ENCODE measurements around the gene CARS1. TPM values are rescaled to one million over a fixed set of nuclear protein-coding genes. Genes with fewer than 3 reads are reported as not detected.

Gene CARS1
- total and polyA plus RNA-seq, 2 donors = 19.1 to 30.3 TPM

GRCh38 chr11:2994336-2994730 lies 62.9 kb downstream of the CARS1 start:
- H3K27ac ChIP-seq (ENCODE audit: low read depth in 1 of 2, low read length in 1 of 2) = no peak overlapping the region
- no peak overlapping the region for H3K4me3 ChIP-seq (ENCODE audit: low read length in 2 of 2)
- no peaks in the 10 kb centered on the region for H3K9me3 ChIP-seq (ENCODE audit: control insufficient read depth in 2 of 2, insufficient read depth in 1 of 2, low read length in 1 of 2)
- no peaks in the 10 kb centered on the region for H3K27me3 ChIP-seq (ENCODE audit: control insufficient read depth in 2 of 2, insufficient read depth in 1 of 2, low read length in 1 of 2)
- WGBS = 96% methylated on average over 4 of the region's 4 CpGs
- peaks cover 0 to under 1% of the 10 kb centered on the region in 2 donors for H3K36me3 ChIP-seq (ENCODE audit: control insufficient read depth in 2 of 2, insufficient read depth in 2 of 2, low read length in 1 of 2)
- H3K4me1 ChIP-seq (ENCODE audit: control insufficient read depth in 2 of 2, insufficient read depth in 2 of 2, low read length in 2 of 2) = peaks cover 3 to 11% of the 10 kb centered on the region in 2 donors
- DNase-seq (ENCODE audit: low read depth in 6 of 9, low spot score in 9 of 9) = no peak

- Histone ChIP-seq H3K27me3 (ENCODE audit: control insufficient read depth in 2 of 2, insufficient read depth in 1 of 2, low read length in 1 of 2) (no peaks in the 10 kb centered on the region), H3K4me3 (ENCODE audit: low read length in 2 of 2) (peak overlapping the region; percentile 67 to 78), H3K27ac (ENCODE audit: low read depth in 1 of 2, low read length in 1 of 2) (no peak overlapping the region), H3K36me3 (ENCODE audit: control insufficient read depth in 2 of 2, insufficient read depth in 2 of 2, low read length in 1 of 2) (no peaks in the 10 kb centered on the region), H3K9me3 (ENCODE audit: control insufficient read depth in 2 of 2, insufficient read depth in 1 of 2, low read length in 1 of 2) (no peaks in the 10 kb centered on the region), H3K4me1 (ENCODE audit: control insufficient read depth in 2 of 2, insufficient read depth in 2 of 2, low read length in 2 of 2) (peaks cover 7 to 21% of the 10 kb centered on the region in 2 donors)
- DNase-seq (ENCODE audit: low read depth in 6 of 9, low spot score in 9 of 9) = no peak
- 42% methylated on average over 7 of the region's 7 CpGs for WGBS
These were observed 64.3 kb downstream of the CARS1 start for GRCh38 chr11:2992997-2993325.

GRCh38 chr11:2992234-2992996 lies 64.8 kb downstream of the CARS1 start, which contains the start of gene NAP1L4:
Gene NAP1L4 (minus strand): TSS chr11:2992329. CDS start chr11:2979220, 13,109 bp downstream.
- DNase-seq (ENCODE audit: low read depth in 6 of 9, low spot score in 9 of 9) = peak; percentile 94 to 99 (median 96)
- H3K27ac ChIP-seq (ENCODE audit: low read depth in 1 of 2, low read length in 1 of 2) = peak within 1 kb of the TSS; percentile 83 to 97
- H3K9me3 ChIP-seq (ENCODE audit: control insufficient read depth in 2 of 2, insufficient read depth in 1 of 2, low read length in 1 of 2) = no peaks in the 10 kb centered on the region
- H3K27me3 ChIP-seq (ENCODE audit: control insufficient read depth in 2 of 2, insufficient read depth in 1 of 2, low read length in 1 of 2) = no peaks in the 10 kb centered on the region
- peak within 1 kb of the TSS; percentile 78 to 90 for H3K4me3 ChIP-seq (ENCODE audit: low read length in 2 of 2)
- H3K36me3 ChIP-seq (ENCODE audit: control insufficient read depth in 2 of 2, insufficient read depth in 2 of 2, low read length in 1 of 2) = no peaks in the 10 kb centered on the region
- H3K4me1 ChIP-seq (ENCODE audit: control insufficient read depth in 2 of 2, insufficient read depth in 2 of 2, low read length in 2 of 2) = peaks cover 7 to 26% of the 10 kb centered on the region in 2 donors
- under 1% methylated on average over 77 of the region's 77 CpGs for WGBS

DNA sequence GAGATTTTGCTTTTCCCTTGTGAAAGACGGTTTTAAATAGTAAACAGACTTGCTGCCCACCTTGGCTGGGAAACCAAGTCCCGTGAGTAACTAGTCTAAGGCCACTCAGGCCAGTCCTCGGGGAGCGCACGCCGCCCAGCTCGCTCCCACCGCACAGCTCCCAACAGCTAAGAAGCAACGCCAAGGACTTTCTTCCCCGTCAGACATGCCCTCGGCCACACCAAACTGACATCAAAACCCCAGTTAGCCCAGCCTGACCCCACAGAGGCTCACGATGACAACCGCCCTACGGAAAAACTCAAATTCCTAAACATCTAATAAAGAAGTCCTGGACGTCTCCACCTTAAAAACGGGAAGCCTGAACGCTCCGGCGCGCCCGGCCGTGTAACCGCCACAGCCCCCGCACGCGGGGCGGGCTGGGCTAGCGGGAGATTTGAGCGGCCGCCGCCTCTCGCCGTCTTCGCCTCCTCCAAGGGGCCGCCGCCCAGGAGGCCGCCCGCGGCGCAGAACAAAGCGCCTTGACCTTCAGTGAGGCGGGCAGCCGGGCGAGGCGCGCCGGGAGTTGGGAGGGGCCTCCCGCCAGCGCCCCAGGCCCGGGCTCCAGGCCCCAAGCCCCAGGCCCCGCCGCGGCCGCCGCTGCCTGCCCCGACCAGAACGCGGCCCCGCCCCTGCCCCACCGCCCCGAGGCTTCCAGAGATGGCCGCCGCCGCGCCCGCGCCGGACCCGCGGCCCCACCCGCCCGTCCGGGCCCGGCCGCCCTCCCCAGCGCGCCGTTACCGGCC lies 65.6 kb downstream of the CARS1 start:
- Histone ChIP-seq H3K27me3 (ENCODE audit: control insufficient read depth in 2 of 2, insufficient read depth in 1 of 2, low read length in 1 of 2) (no peaks in the 10 kb centered on the region), H3K27ac (ENCODE audit: low read depth in 1 of 2, low read length in 1 of 2) (peak overlapping the region; percentile 83 to 97), H3K4me3 (ENCODE audit: low read length in 2 of 2) (peak overlapping the region; percentile 78 to 90), H3K36me3 (ENCODE audit: control insufficient read depth in 2 of 2, insufficient read depth in 2 of 2, low read length in 1 of 2) (peaks cover 0 to 5% of the 10 kb centered on the region in 2 donors), H3K9me3 (ENCODE audit: control insufficient read depth in 2 of 2, insufficient read depth in 1 of 2, low read length in 1 of 2) (no peaks in the 10 kb centered on the region), H3K4me1 (ENCODE audit: control insufficient read depth in 2 of 2, insufficient read depth in 2 of 2, low read length in 2 of 2) (peaks cover 10 to 34% of the 10 kb centered on the region in 2 donors)
- peak in 7 of 9 donors; percentile 8 to 59 (median 26) for DNase-seq (ENCODE audit: low read depth in 6 of 9, low spot score in 9 of 9)
- under 1% methylated on average over 79 of the region's 79 CpGs for WGBS

DNA sequence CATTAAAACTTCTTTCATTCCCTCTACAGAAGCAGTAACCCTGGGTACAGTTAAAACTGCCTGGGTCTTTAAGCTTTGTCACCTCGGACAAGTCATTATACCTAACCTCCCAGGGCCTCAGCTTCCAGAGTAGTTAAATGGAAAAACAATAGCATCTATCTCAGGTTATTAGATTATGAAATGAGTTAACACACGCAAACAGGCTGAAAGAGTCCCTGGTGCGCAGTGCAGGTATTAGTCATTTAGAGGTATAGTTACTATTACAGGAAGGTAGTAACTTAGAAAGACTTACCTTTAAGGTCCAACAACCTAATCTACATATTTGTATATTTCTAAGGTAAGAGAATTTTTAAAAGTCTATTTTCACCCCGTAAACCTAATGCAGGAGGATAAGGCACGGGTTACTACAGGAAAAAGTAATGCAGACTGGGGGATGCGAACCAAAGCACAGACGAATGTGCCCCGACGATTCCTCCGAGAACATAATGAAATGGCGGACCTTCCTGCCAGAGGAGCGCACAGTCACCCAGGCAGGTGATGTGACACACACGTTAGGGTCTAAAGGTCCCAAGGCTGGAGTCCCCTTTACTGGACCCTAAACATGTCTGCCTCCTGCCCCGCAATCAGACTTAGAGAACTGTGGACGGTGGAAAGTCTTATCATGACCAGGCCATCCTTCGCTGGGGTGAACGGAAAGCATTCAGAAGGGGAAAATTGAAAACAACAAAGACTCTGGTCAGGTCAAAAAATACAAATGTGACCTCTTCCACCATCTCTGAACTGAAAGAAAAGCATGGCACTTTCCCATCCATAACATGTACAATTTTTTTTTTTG lies 66.4 kb downstream of the CARS1 start:
- peak in 5 of 9 donors; percentile 22 to 61 (median 27) for DNase-seq (ENCODE audit: low read depth in 6 of 9, low spot score in 9 of 9)
- WGBS = 2% methylated on average over 17 of the region's 17 CpGs
- H3K36me3 ChIP-seq (ENCODE audit: control insufficient read depth in 2 of 2, insufficient read depth in 2 of 2, low read length in 1 of 2) = peaks cover 0 to 5% of the 10 kb centered on the region in 2 donors
- peak overlapping the region; percentile 83 to 97 for H3K27ac ChIP-seq (ENCODE audit: low read depth in 1 of 2, low read length in 1 of 2)
- H3K4me1 ChIP-seq (ENCODE audit: control insufficient read depth in 2 of 2, insufficient read depth in 2 of 2, low read length in 2 of 2) = peaks cover 10 to 34% of the 10 kb centered on the region in 2 donors
- H3K9me3 ChIP-seq (ENCODE audit: control insufficient read depth in 2 of 2, insufficient read depth in 1 of 2, low read length in 1 of 2) = no peaks in the 10 kb centered on the region
- H3K27me3 ChIP-seq (ENCODE audit: control insufficient read depth in 2 of 2, insufficient read depth in 1 of 2, low read length in 1 of 2) = no peaks in the 10 kb centered on the region
- peak overlapping the region; percentile 78 to 90 for H3K4me3 ChIP-seq (ENCODE audit: low read length in 2 of 2)

GRCh38 chr11:2989551-2989950 lies 67.7 kb downstream of the CARS1 start:
- peak in 3 of 9 donors; percentile 4 to 25 (median 6) for DNase-seq (ENCODE audit: low read depth in 6 of 9, low spot score in 9 of 9)
- Histone ChIP-seq H3K27ac (ENCODE audit: low read depth in 1 of 2, low read length in 1 of 2) (peak overlapping the region in 1 of 2 donors; percentile 93), H3K4me1 (ENCODE audit: control insufficient read depth in 2 of 2, insufficient read depth in 2 of 2, low read length in 2 of 2) (peaks cover 10 to 34% of the 10 kb centered on the region in 2 donors), H3K9me3 (ENCODE audit: control insufficient read depth in 2 of 2, insufficient read depth in 1 of 2, low read length in 1 of 2) (no peaks in the 10 kb centered on the region), H3K27me3 (ENCODE audit: control insufficient read depth in 2 of 2, insufficient read depth in 1 of 2, low read length in 1 of 2) (no peaks in the 10 kb centered on the region), H3K4me3 (ENCODE audit: low read length in 2 of 2) (peak overlapping the region; percentile 37 to 78), H3K36me3 (ENCODE audit: control insufficient read depth in 2 of 2, insufficient read depth in 2 of 2, low read length in 1 of 2) (peaks cover 0 to 5% of the 10 kb centered on the region in 2 donors)
- 53% methylated on average over 3 of the region's 3 CpGs for WGBS

DNA sequence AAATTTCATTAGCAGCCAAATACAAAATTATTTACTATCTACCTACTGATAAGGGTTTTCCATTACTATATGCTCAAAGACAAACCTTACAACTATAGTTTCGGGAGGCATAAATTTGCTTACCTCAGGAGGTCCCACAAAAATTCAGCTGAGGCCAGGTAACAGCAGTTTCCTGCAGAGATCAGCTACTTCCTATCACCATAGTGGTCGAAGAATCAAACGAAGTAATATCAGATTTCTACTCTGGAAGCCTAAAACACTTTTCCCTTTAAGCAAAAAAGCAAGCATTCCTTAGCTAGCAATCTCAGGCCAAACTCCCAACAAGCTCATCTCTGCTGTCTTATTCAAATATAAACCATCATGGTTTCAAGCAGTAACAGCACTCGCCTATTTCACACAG lies 68.2 kb downstream of the CARS1 start:
- WGBS = 13% methylated on average over 4 of the region's 4 CpGs
- no peaks in the 10 kb centered on the region for H3K27me3 ChIP-seq (ENCODE audit: control insufficient read depth in 2 of 2, insufficient read depth in 1 of 2, low read length in 1 of 2)
- peak overlapping the region; percentile 93 to 95 for H3K27ac ChIP-seq (ENCODE audit: low read depth in 1 of 2, low read length in 1 of 2)
- no peaks in the 10 kb centered on the region for H3K9me3 ChIP-seq (ENCODE audit: control insufficient read depth in 2 of 2, insufficient read depth in 1 of 2, low read length in 1 of 2)
- peaks cover 10 to 34% of the 10 kb centered on the region in 2 donors for H3K4me1 ChIP-seq (ENCODE audit: control insufficient read depth in 2 of 2, insufficient read depth in 2 of 2, low read length in 2 of 2)
- peak in 4 of 9 donors; percentile 12 to 53 (median 32) for DNase-seq (ENCODE audit: low read depth in 6 of 9, low spot score in 9 of 9)
- peak overlapping the region; percentile 37 to 78 for H3K4me3 ChIP-seq (ENCODE audit: low read length in 2 of 2)
- H3K36me3 ChIP-seq (ENCODE audit: control insufficient read depth in 2 of 2, insufficient read depth in 2 of 2, low read length in 1 of 2) = peaks cover under 1 to 8% of the 10 kb centered on the region in 2 donors

DNA sequence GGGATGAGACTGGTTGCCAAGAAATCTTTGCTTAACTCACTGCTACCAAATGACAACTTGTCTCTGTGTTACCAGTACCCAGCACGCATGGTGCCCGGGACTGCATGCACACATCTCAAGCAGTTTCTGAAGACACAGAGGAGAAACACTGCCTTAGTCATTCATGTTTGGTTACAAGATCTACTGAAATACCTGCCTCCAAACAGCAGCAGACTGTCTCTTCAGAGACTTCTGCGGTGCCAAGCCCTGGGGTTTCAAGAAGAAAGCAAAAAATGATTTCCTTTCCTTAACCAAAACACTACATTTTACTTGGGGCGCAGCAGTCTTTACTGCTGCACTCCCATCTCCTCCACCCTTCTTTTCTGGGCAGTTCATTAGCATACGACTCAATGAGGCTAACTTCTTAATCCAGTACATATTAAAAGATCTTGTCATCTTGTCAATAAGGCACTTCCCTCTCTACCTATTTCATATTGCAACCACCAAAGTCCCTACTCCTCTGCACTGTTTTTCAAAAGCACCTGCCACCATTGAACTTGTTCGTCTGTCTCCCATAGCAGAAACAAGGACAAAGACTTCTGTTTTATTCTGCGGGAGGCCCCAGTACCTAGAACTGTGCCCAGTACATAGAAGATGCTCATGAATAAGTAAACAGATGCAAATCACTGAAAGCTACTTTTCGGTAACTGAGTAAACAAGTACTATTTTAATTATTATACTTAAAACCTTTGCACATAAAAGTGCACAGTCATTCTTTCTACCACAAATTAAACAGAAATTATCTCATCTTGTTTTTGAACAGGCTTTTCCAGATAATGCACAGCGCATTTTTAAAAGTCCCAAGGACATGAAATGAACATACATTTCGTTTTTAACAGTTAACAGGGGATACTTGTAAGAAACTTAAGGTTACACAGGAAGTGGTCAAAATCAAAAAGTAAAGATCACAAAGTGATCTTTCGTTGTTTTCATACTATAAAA lies 69.1 kb downstream of the CARS1 start:
- Histone ChIP-seq H3K9me3 (ENCODE audit: control insufficient read depth in 2 of 2, insufficient read depth in 1 of 2, low read length in 1 of 2) (no peaks in the 10 kb centered on the region), H3K27me3 (ENCODE audit: control insufficient read depth in 2 of 2, insufficient read depth in 1 of 2, low read length in 1 of 2) (no peaks in the 10 kb centered on the region), H3K4me3 (ENCODE audit: low read length in 2 of 2) (peak overlapping the region; percentile 37 to 78), H3K36me3 (ENCODE audit: control insufficient read depth in 2 of 2, insufficient read depth in 2 of 2, low read length in 1 of 2) (peaks cover 9 to 14% of the 10 kb centered on the region in 2 donors), H3K4me1 (ENCODE audit: control insufficient read depth in 2 of 2, insufficient read depth in 2 of 2, low read length in 2 of 2) (peaks cover 10 to 37% of the 10 kb centered on the region in 2 donors), H3K27ac (ENCODE audit: low read depth in 1 of 2, low read length in 1 of 2) (peak overlapping the region; percentile 93 to 95)
- 11% methylated on average over 11 of the region's 11 CpGs for WGBS
- DNase-seq (ENCODE audit: low read depth in 6 of 9, low spot score in 9 of 9) = peak in 7 of 9 donors; percentile 16 to 79 (median 52)

Data from thymus (tissue), 11 donors.